HG03442 (cell line): Measurements from ENCODE around the gene B9D1.

Experiments used
- ATAC-seq: cut with Tn5 transposase; IDR thresholded peaks from one replicate; pipeline ENCODE4 v1.9.1; 2021; ENCODE audit warnings: mild to moderate bottlenecking, moderate library complexity; ENCODE audit not compliant: unreplicated experiment

Gene B9D1

GRCh38 chr17:19362277-19363113 lies at the start of gene B9D1:
TSS of gene B9D1 (minus strand) at chr17:19362723. CDS start at chr17:19362569, 154 bp downstream.
- peak; percentile 75 for ATAC-seq

- no peak for ATAC-seq
Measured at GRCh38 chr17:19411631-19412030, 49.1 kb upstream of the B9D1 start.

- ATAC-seq, result no peak
Measured at GRCh38 chr17:19410875-19411620, 48.5 kb upstream of the B9D1 start, which contains the start of gene RNF112. TSS of gene RNF112 (plus strand) at chr17:19411232. CDS start at chr17:19411409, 177 bp downstream.

- ATAC-seq, result no peak
Measured at GRCh38 chr17:19410091-19410490, 47.6 kb upstream of the B9D1 start.

GRCh38 chr17:19409509-19409908 lies 47.0 kb upstream of the B9D1 start:
- ATAC-seq, result no peak

- ATAC-seq, result no peak
Measured at GRCh38 chr17:19409066-19409465, 46.5 kb upstream of the B9D1 start.

GRCh38 chr17:19408346-19408710 lies 45.8 kb upstream of the B9D1 start:
- ATAC-seq, result no peak

- no peak for ATAC-seq
Measured at GRCh38 chr17:19407601-19408345, 45.2 kb upstream of the B9D1 start.

- ATAC-seq, result no peak
Measured at GRCh38 chr17:19405114-19405513, 42.6 kb upstream of the B9D1 start.

GRCh38 chr17:19404264-19404663 lies 41.7 kb upstream of the B9D1 start:
- ATAC-seq, result no peak

GRCh38 chr17:19403021-19403420 lies 40.5 kb upstream of the B9D1 start:
- no peak for ATAC-seq

- no peak for ATAC-seq
Measured at GRCh38 chr17:19402171-19402570, 39.6 kb upstream of the B9D1 start.

GRCh38 chr17:19401321-19402010 lies 38.9 kb upstream of the B9D1 start:
- no peak for ATAC-seq

GRCh38 chr17:19399750-19400450 lies 37.4 kb upstream of the B9D1 start:
- ATAC-seq, result no peak

GRCh38 chr17:19398301-19399181 lies 36.0 kb upstream of the B9D1 start:
- ATAC-seq, result no peak

- no peak for ATAC-seq
Measured at GRCh38 chr17:19397556-19398041, 35.1 kb upstream of the B9D1 start.

- no peak for ATAC-seq
Measured at GRCh38 chr17:19392303-19392702, 29.8 kb upstream of the B9D1 start.

GRCh38 chr17:19391432-19391831 lies 28.9 kb upstream of the B9D1 start:
- ATAC-seq, result no peak

GRCh38 chr17:19390951-19391350 lies 28.4 kb upstream of the B9D1 start:
- ATAC-seq, result no peak
